Pancreas (tissue), 10 donors: Measurements from ENCODE around the gene SETD9. TPM values are rescaled to one million over a fixed set of nuclear protein-coding genes. Genes with fewer than 3 reads are reported as not detected.

Source experiments
- ATAC-seq, 4 donors: fragments of 200-7000 bp; cut with Tn5 transposase; one replicate each; pipeline versions ENCODE4 v1.8.0 to v1.9.1; 2020; ENCODE audit warnings: mild to moderate bottlenecking in 4 of 4, moderate library complexity in 4 of 4
- DNase-seq, 6 donors: peaks; one replicate each; pipeline ENCODE4 v3.0.0-alpha.2; 2020
- FAIRE-seq: peaks from 2 replicates; lab custom pipeline; 2012; peaks lifted over from hg19 to GRCh38; lab: Jason Lieb, UNC
- H3K27ac ChIP-seq, 4 donors: fragments of 200-600 bp; sonication (generic); 1 replicate in 3 of 4; 2 replicates in 1 of 4; pipeline versions ENCODE4 v1.5.0 to v1.8.0; 2020
- H3K27me3 ChIP-seq, 4 donors: fragments of 200-600 bp; one replicate each; pipeline ENCODE4 v1.8.0; 2021
- H3K36me3 ChIP-seq, 3 donors: fragments of 200-600 bp; sonication (generic) in 1 of 3; one replicate each; pipeline versions ENCODE4 v1.5.0 to v1.8.0; 2020 to 2021
- H3K4me1 ChIP-seq, 3 donors: fragments of 200-600 bp; one replicate each; pipeline ENCODE4 v1.8.0; 2021
- H3K4me3 ChIP-seq, 4 donors: fragments of 200-600 bp; sonication (generic) in 2 of 4; one replicate each; pipeline versions ENCODE4 v1.5.0 to v1.8.0; 2020 to 2021
- H3K9me3 ChIP-seq, 4 donors: fragments of 200-600 bp; one replicate each; pipeline ENCODE4 v1.8.0; 2021
- CTCF ChIP-seq, 4 donors: fragments of 200-600 bp; sonication (generic) in 3 of 4; IDR thresholded peaks; one replicate each; pipeline versions ENCODE4 v1.5.0 to v1.8.0; 2021; ENCODE audit warnings: antibody characterized with exemption in 4 of 4
- WGBS, 2 donors: extraction: QIAGEN DNeasy Blood & Tissue Kit; methylation state at CpG; one replicate each; pipeline ENCODE4 v1.1.7; 2013; 5-methylcytosine and 5-hydroxymethylcytosine counted together
- intact Hi-C, 3 donors: fragments of 100-400 bp; cut with DNase I; formaldehyde crosslinking; loops; one replicate each; pipeline versions ENCODE4 v1.11.1 to v1.14.2; 2022
- polyA plus RNA-seq, 2 donors: library from polyadenylated mRNA; stranded (reverse); fragments of 200-250 nt; gene quantifications; one replicate each; pipeline ENCODE4 v1.2.3, GENCODE V29; 2013
- total RNA-seq, 6 donors: library from RNA; stranded (reverse); fragmentation: NEBNext Ultra II Directional in 4 of 6; extraction: Animal tissue kit (Norgen Biotek cat#: 25700) in 4 of 6; gene quantifications; one replicate each; pipeline versions ENCODE4 v1.2.1 to v1.2.4, GENCODE V29; 2021 to 2023
- donor health status: healthy with polysubstance abuse.
- donor health status: DM: no; HTN: no; CAD: no; lungs with moderate emphysema.
- donor health status: DM: no; HTN: no; CAD: no.
- donor health status: control.
- donor health status: control.
- donor health status: Bipolar disorder and iron deficiency.
- donor health status: DM: yes; HTN: yes; CAD: no.
- donor health status: DM: no; HTN: no; CAD: no.
- donor health status: DM: no; HTN: no; CAD: no.
- donor health status: DM: yes; HTN: yes; CAD: no.

The SETD9 gene
- total and polyA plus RNA-seq, 8 donors: 4.6 to 9.7 (median 6.5) TPM

- H3K4me1 ChIP-seq: no peaks in the 10 kb centered on the region
- no peaks in the 10 kb centered on the region for H3K27me3 ChIP-seq
- no peaks in the 10 kb centered on the region for H3K9me3 ChIP-seq
- no peak for TF ChIP-seq CTCF (IDR thresholded peaks at IDR 0.05)
- H3K36me3 ChIP-seq: peaks cover 0 to 30% (median 9%) of the 10 kb centered on the region in 3 donors
- no peak overlapping the region for H3K27ac ChIP-seq
- no peak overlapping the region for H3K4me3 ChIP-seq
- WGBS, 2 donors: 80 to 85% methylated on average over 4 of the region's 4 CpGs
- FAIRE-seq (no peak), ATAC-seq (no peak), DNase-seq (no peak)
- intact Hi-C loops: no loop called here
Measured at GRCh38 chr5:56898213-56898612, 11.2 kb upstream of the SETD9 start.

GRCh38 chr5:56900395-56900794, 9.0 kb upstream of the SETD9 start:
- intact Hi-C loops: loop anchor here in 2 of 3 donors (10.0 kb wide), 1 partner anchor 324 kb away; no protein-coding TSS in a partner anchor
- 47 to 60% methylated on average over 4 of the region's 4 CpGs for WGBS, 2 donors
- no peak for TF ChIP-seq CTCF (IDR thresholded peaks at IDR 0.05)
- H3K36me3 ChIP-seq: peaks cover 0 to 12% (median 0%) of the 10 kb centered on the region in 3 donors
- ATAC-seq (no peak), DNase-seq (no peak), FAIRE-seq (no peak)
- H3K4me3 ChIP-seq: no peak overlapping the region
- H3K9me3 ChIP-seq: no peaks in the 10 kb centered on the region
- no peaks in the 10 kb centered on the region for H3K27me3 ChIP-seq
- H3K27ac ChIP-seq: no peak overlapping the region
- H3K4me1 ChIP-seq: no peaks in the 10 kb centered on the region

GRCh38 chr5:56900858-56901578, 8.4 kb upstream of the SETD9 start:
- DNase-seq: peak in 1 of 6 donors; percentile 41
- Histone ChIP-seq H3K4me3 (no peak overlapping the region), H3K27me3 (no peaks in the 10 kb centered on the region), H3K27ac (no peak overlapping the region), H3K36me3 (peaks cover 0 to 5% (median 0%) of the 10 kb centered on the region in 3 donors), H3K9me3 (no peaks in the 10 kb centered on the region), H3K4me1 (no peaks in the 10 kb centered on the region)
- FAIRE-seq: no peak
- WGBS, 2 donors: 32 to 35% methylated on average over 3 of the region's 3 CpGs
- intact Hi-C loops: loop anchor here in 2 of 3 donors (10.0 kb wide), 1 partner anchor 324 kb away; no protein-coding TSS in a partner anchor
- peak; percentile 58 to 92 (median 87) for ATAC-seq
- peak; percentile 42 to 77 (median 46) for TF ChIP-seq CTCF (IDR thresholded peaks at IDR 0.05)

- peak in 2 of 6 donors; percentile 83 to 90 for DNase-seq
- intact Hi-C loops: loop anchor here in 2 of 3 donors (10.0 kb wide), 1 partner anchor 316 kb away; no protein-coding TSS in a partner anchor
- peak overlapping the region; percentile 86 to 99 (median 98) for H3K27ac ChIP-seq
- 0 to 1% methylated on average over 19 of the region's 19 CpGs for WGBS, 2 donors
- peak overlapping the region; percentile 45 to 61 (median 54) for H3K4me3 ChIP-seq
- peaks cover 0 to 8% (median 0%) of the 10 kb centered on the region in 3 donors for H3K4me1 ChIP-seq
- no peaks in the 10 kb centered on the region for H3K9me3 ChIP-seq
- H3K27me3 ChIP-seq: no peaks in the 10 kb centered on the region
- H3K36me3 ChIP-seq: no peaks in the 10 kb centered on the region
- no peak for TF ChIP-seq CTCF (IDR thresholded peaks at IDR 0.05)
- no peak for FAIRE-seq
- ATAC-seq: peak; percentile 53 to 73 (median 62)
Measured at GRCh38 chr5:56908942-56909293, 478 bp upstream of the SETD9 start.
